ENCODE data around the gene IL6.

DNA sequence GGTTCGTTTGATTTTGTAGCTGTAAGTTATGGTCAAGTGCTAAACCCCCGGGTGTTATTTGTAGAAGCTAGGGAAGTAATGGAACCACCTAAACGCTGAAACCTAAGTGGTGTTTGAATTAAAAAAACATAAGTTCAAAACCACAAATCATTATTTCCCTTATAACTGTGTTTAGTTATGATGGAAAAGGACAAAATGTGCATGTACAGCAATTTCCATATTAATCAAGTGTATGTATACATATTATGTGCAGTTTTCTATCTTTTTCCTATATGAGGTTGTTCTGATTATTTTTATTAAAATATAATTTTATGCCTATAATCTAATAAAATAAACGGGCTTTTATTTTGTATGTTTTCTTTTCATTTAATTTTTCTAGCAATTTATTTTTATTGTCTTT lies 45.9 kb downstream of the IL6 start:
- TF ChIP-seq NFYB (CRISPR knock-in tag; IDR thresholded peaks at IDR 0.05): no peak
- TF ChIP-seq, protein P1, sequence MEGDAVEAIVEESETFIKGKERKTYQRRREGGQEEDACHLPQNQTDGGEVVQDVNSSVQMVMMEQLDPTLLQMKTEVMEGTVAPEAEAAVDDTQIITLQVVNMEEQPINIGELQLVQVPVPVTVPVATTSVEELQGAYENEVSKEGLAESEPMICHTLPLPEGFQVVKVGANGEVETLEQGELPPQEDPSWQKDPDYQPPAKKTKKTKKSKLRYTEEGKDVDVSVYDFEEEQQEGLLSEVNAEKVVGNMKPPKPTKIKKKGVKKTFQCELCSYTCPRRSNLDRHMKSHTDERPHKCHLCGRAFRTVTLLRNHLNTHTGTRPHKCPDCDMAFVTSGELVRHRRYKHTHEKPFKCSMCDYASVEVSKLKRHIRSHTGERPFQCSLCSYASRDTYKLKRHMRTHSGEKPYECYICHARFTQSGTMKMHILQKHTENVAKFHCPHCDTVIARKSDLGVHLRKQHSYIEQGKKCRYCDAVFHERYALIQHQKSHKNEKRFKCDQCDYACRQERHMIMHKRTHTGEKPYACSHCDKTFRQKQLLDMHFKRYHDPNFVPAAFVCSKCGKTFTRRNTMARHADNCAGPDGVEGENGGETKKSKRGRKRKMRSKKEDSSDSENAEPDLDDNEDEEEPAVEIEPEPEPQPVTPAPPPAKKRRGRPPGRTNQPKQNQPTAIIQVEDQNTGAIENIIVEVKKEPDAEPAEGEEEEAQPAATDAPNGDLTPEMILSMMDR (CRISPR knock-in tag; IDR thresholded peaks at IDR 0.05): no peak
- no peak for TF ChIP-seq PHF20 (CRISPR knock-in tag; IDR thresholded peaks at IDR 0.05)
- no peak for TF ChIP-seq ZNF850 (CRISPR knock-in tag; conservative IDR thresholded peaks at IDR 0.05)
- TF ChIP-seq, protein P2, sequence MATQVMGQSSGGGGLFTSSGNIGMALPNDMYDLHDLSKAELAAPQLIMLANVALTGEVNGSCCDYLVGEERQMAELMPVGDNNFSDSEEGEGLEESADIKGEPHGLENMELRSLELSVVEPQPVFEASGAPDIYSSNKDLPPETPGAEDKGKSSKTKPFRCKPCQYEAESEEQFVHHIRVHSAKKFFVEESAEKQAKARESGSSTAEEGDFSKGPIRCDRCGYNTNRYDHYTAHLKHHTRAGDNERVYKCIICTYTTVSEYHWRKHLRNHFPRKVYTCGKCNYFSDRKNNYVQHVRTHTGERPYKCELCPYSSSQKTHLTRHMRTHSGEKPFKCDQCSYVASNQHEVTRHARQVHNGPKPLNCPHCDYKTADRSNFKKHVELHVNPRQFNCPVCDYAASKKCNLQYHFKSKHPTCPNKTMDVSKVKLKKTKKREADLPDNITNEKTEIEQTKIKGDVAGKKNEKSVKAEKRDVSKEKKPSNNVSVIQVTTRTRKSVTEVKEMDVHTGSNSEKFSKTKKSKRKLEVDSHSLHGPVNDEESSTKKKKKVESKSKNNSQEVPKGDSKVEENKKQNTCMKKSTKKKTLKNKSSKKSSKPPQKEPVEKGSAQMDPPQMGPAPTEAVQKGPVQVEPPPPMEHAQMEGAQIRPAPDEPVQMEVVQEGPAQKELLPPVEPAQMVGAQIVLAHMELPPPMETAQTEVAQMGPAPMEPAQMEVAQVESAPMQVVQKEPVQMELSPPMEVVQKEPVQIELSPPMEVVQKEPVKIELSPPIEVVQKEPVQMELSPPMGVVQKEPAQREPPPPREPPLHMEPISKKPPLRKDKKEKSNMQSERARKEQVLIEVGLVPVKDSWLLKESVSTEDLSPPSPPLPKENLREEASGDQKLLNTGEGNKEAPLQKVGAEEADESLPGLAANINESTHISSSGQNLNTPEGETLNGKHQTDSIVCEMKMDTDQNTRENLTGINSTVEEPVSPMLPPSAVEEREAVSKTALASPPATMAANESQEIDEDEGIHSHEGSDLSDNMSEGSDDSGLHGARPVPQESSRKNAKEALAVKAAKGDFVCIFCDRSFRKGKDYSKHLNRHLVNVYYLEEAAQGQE (IDR thresholded peaks at IDR 0.05; ENCODE audit: borderline replicate concordance in 1 of 2, low read depth in 1 of 2, low read length in 2 of 2): no peak
- TF ChIP-seq KDM1A (CRISPR knock-in tag; IDR thresholded peaks at IDR 0.05): no peak
- no peak for TF ChIP-seq CEBPB (IDR thresholded peaks at IDR 0.05; ENCODE audit: borderline replicate concordance, low read depth, low read length)
- no peak for TF ChIP-seq RARG (CRISPR knock-in tag; IDR thresholded peaks at IDR 0.05; ENCODE audit: low read depth)
- TF ChIP-seq ZNF446 (CRISPR knock-in tag; IDR thresholded peaks at IDR 0.05): no peak
- TF ChIP-seq ZNF792 (CRISPR knock-in tag; IDR thresholded peaks at IDR 0.05): no peak
- no peak for TF ChIP-seq CC2D1A (CRISPR knock-in tag; IDR thresholded peaks at IDR 0.05)

All from HepG2 (cell line).